Measurements from ENCODE around the gene DNAJC8. TPM values are rescaled to one million over a fixed set of nuclear protein-coding genes. Genes with fewer than 3 reads are reported as not detected.
A peak's percentile ranks its signal among the peaks of the same experiment; 100 is the strongest.

The DNAJC8 gene
- total RNA-seq, 2 donors from 2014 or later, result 95.4 to 103 TPM

GRCh38 chr1:28236656-28237322 is 4.0 kb upstream of the DNAJC8 start:
- Mint-ChIP-seq H3K9me3 (no peaks in the 10 kb centered on the region), H3K36me3 (peaks cover 6 to 11% of the 10 kb centered on the region in 2 donors), H3K27ac (no peak overlapping the region)
- DNase-seq (ENCODE audit: low spot score in 2 of 2) (no peak), ATAC-seq (no peak)

- ATAC-seq, result peak; percentile 96 to 97
- DNase-seq (ENCODE audit: low spot score in 2 of 2), result peak; percentile 89 to 96
- no peak within 1 kb of the TSS for H3K27ac Mint-ChIP-seq
Observed at GRCh38 chr1:28235755-28236655, 3.2 kb upstream of the DNAJC8 start, which contains the start of gene ATP5IF1. Gene ATP5IF1 (plus strand): TSS chr1:28236124. CDS start chr1:28236184, 60 bp downstream.

GRCh38 chr1:28233264-28233606 is 406 bp upstream of the DNAJC8 start:
- no peak for DNase-seq (ENCODE audit: low spot score in 2 of 2)
- H3K27ac Mint-ChIP-seq, result peak overlapping the region; percentile 44 to 95

More at GRCh38 chr1:28235755-28236655, 3.2 kb upstream of the DNAJC8 start, which contains the start of gene ATP5IF1:
- Mint-ChIP-seq H3K9me3 (no peaks in the 10 kb centered on the region), H3K36me3 (peaks cover 6 to 11% of the 10 kb centered on the region in 2 donors)

GRCh38 chr1:28229996-28230395 is 2.8 kb downstream of the DNAJC8 start:
- no peak overlapping the region for H3K27ac Mint-ChIP-seq
- peaks cover 11 to 15% of the 10 kb centered on the region in 2 donors for H3K36me3 Mint-ChIP-seq
- no peak for ATAC-seq

More at GRCh38 chr1:28233264-28233606, 406 bp upstream of the DNAJC8 start:
- Mint-ChIP-seq H3K36me3 (peaks cover 11 to 14% of the 10 kb centered on the region in 2 donors), H3K9me3 (no peaks in the 10 kb centered on the region)
- ATAC-seq, result no peak

GRCh38 chr1:28229089-28229488 is 3.7 kb downstream of the DNAJC8 start:
- Mint-ChIP-seq H3K9me3 (no peaks in the 10 kb centered on the region), H3K36me3 (peaks cover 11 to 15% of the 10 kb centered on the region in 2 donors), H3K27ac (no peak overlapping the region)
- DNase-seq (ENCODE audit: low spot score in 2 of 2), result no peak
- no peak for ATAC-seq

More at GRCh38 chr1:28229996-28230395, 2.8 kb downstream of the DNAJC8 start:
- H3K9me3 Mint-ChIP-seq, result no peaks in the 10 kb centered on the region
- DNase-seq (ENCODE audit: low spot score in 2 of 2), result no peak

GRCh38 chr1:28213315-28213714 is 19.5 kb downstream of the DNAJC8 start:
- ATAC-seq (no peak), DNase-seq (ENCODE audit: low spot score in 2 of 2) (no peak)
- Mint-ChIP-seq H3K27ac (no peak overlapping the region), H3K36me3 (peaks cover 5% of the 10 kb centered on the region in 2 donors), H3K9me3 (no peaks in the 10 kb centered on the region)

GRCh38 chr1:28209700-28210099 is 23.1 kb downstream of the DNAJC8 start:
- peaks cover 5 to 6% of the 10 kb centered on the region in 2 donors for H3K36me3 Mint-ChIP-seq
- no peak for ATAC-seq

GRCh38 chr1:28208818-28209441 is 23.9 kb downstream of the DNAJC8 start:
- DNase-seq (ENCODE audit: low spot score in 2 of 2), result peak in 1 of 2 donors; percentile 53
- Mint-ChIP-seq H3K27ac (no peak overlapping the region), H3K9me3 (no peaks in the 10 kb centered on the region), H3K36me3 (peaks cover 8 to 13% of the 10 kb centered on the region in 2 donors)
- ATAC-seq, result peak in 1 of 2 donors; percentile 83

More at GRCh38 chr1:28209700-28210099, 23.1 kb downstream of the DNAJC8 start:
- DNase-seq (ENCODE audit: low spot score in 2 of 2), result no peak
- no peaks in the 10 kb centered on the region for H3K9me3 Mint-ChIP-seq
- no peak overlapping the region for H3K27ac Mint-ChIP-seq

GRCh38 chr1:28205243-28205642 is 27.6 kb downstream of the DNAJC8 start:
- H3K36me3 Mint-ChIP-seq, result peaks cover 30 to 43% of the 10 kb centered on the region in 2 donors

GRCh38 chr1:28200234-28200873 is 32.5 kb downstream of the DNAJC8 start:
- DNase-seq (ENCODE audit: low spot score in 2 of 2), result no peak
- ATAC-seq, result no peak
- Mint-ChIP-seq H3K9me3 (peaks cover 4 to 15% of the 10 kb centered on the region in 2 donors), H3K36me3 (peaks cover 49 to 64% of the 10 kb centered on the region in 2 donors), H3K27ac (peak overlapping the region; percentile 84 to 95)

More at GRCh38 chr1:28205243-28205642, 27.6 kb downstream of the DNAJC8 start:
- no peaks in the 10 kb centered on the region for H3K9me3 Mint-ChIP-seq
- no peak for ATAC-seq
- DNase-seq (ENCODE audit: low spot score in 2 of 2), result no peak
- no peak overlapping the region for H3K27ac Mint-ChIP-seq

- peaks cover 49 to 64% of the 10 kb centered on the region in 2 donors for H3K36me3 Mint-ChIP-seq
- H3K27ac Mint-ChIP-seq, result peak overlapping the region; percentile 84 to 95
- DNase-seq (ENCODE audit: low spot score in 2 of 2) (peak; percentile 68 to 76), ATAC-seq (peak; percentile 92 to 93)
- peaks cover 4 to 15% of the 10 kb centered on the region in 2 donors for H3K9me3 Mint-ChIP-seq
Observed at GRCh38 chr1:28199328-28200233, 33.2 kb downstream of the DNAJC8 start.

- Mint-ChIP-seq H3K27ac (peak overlapping the region in 1 of 2 donors; percentile 84), H3K9me3 (peaks cover 4 to 15% of the 10 kb centered on the region in 2 donors), H3K36me3 (peaks cover 36 to 46% of the 10 kb centered on the region in 2 donors)
- ATAC-seq (no peak), DNase-seq (ENCODE audit: low spot score in 2 of 2) (peak in 1 of 2 donors; percentile 11)
Observed at GRCh38 chr1:28197682-28198415, 35.0 kb downstream of the DNAJC8 start.

- DNase-seq (ENCODE audit: low spot score in 2 of 2) (peak in 1 of 2 donors; percentile 13), ATAC-seq (no peak)
- H3K27ac Mint-ChIP-seq, result no peak overlapping the region
- peaks cover 33 to 37% of the 10 kb centered on the region in 2 donors for H3K36me3 Mint-ChIP-seq
- peaks cover 4 to 15% of the 10 kb centered on the region in 2 donors for H3K9me3 Mint-ChIP-seq
Observed at GRCh38 chr1:28196330-28196729, 36.5 kb downstream of the DNAJC8 start.

GRCh38 chr1:28195780-28196179 is 37.0 kb downstream of the DNAJC8 start:
- Mint-ChIP-seq H3K27ac (no peak overlapping the region), H3K36me3 (peaks cover 28 to 32% of the 10 kb centered on the region in 2 donors), H3K9me3 (peaks cover 4 to 15% of the 10 kb centered on the region in 2 donors)
- DNase-seq (ENCODE audit: low spot score in 2 of 2) (peak in 1 of 2 donors; percentile 6), ATAC-seq (no peak)
